Right lobe of liver (tissue), 4 donors: ENCODE data around the gene OR6K3.

ENCODE experiments used
- POLR2A ChIP-seq: fragments of 450-650 bp; IDR thresholded peaks from one replicate; pipeline ENCODE4 v1.6.1; 2017; ENCODE audit warnings: antibody characterized with exemption, mild to moderate bottlenecking
- TF ChIP-seq, protein P1 (sequence below), 4 donors: fragments of 200-600 bp in 3 of 4; fragments of 450-650 bp in 1 of 4; IDR thresholded peaks; one replicate each; pipeline versions ENCODE4 v1.5.1 to v1.8.0; 2016 to 2022; ENCODE audit warnings: antibody characterized with exemption in 4 of 4, mild to moderate bottlenecking in 2 of 4
- donor health status: DM: no; HTN: no; CAD: no.
- donor health status: DM: no; HTN: no; CAD: no.
- donor health status: DM: no; HTN: yes; CAD: no.

GRCh38 chr1:158730453-158730852 is 9.9 kb upstream of the OR6K3 start:
- TF ChIP-seq, protein P1, sequence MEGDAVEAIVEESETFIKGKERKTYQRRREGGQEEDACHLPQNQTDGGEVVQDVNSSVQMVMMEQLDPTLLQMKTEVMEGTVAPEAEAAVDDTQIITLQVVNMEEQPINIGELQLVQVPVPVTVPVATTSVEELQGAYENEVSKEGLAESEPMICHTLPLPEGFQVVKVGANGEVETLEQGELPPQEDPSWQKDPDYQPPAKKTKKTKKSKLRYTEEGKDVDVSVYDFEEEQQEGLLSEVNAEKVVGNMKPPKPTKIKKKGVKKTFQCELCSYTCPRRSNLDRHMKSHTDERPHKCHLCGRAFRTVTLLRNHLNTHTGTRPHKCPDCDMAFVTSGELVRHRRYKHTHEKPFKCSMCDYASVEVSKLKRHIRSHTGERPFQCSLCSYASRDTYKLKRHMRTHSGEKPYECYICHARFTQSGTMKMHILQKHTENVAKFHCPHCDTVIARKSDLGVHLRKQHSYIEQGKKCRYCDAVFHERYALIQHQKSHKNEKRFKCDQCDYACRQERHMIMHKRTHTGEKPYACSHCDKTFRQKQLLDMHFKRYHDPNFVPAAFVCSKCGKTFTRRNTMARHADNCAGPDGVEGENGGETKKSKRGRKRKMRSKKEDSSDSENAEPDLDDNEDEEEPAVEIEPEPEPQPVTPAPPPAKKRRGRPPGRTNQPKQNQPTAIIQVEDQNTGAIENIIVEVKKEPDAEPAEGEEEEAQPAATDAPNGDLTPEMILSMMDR (IDR thresholded peaks at IDR 0.05), result no peak
- no peak for TF ChIP-seq POLR2A
